GM12878 (cell line): ENCODE results near the gene SLC12A3. TPM values are rescaled to one million over a fixed set of nuclear protein-coding genes. Genes with fewer than 3 reads are reported as not detected.

Experiments used
- ATAC-seq: fragments of 200-7000 bp; cut with Tn5 transposase; 3 replicates; pipeline ENCODE4 v1.9.1; 2020; ENCODE audit warnings: mild to moderate bottlenecking, moderate library complexity
- BruUV-seq: library from RNA; stranded (reverse); fragments of 400-500 nt; replicated peaks from 2 replicates; lab custom pipeline; 2021; lab: Mats Ljungman, UMichigan
- CTCF ChIA-PET: fragments of 300-600 bp; sonication (Branson Sonifier 250); formaldehyde crosslinking; extraction: SDS; loops from one replicate; lab custom pipeline; 2021; ENCODE audit warnings: inconsistent platforms; lab: Yijun Ruan, JAX
- POLR2A ChIA-PET: fragments of 350-600 bp; formaldehyde crosslinking; extraction: SDS; loops from one replicate; lab custom pipeline; 2021; ENCODE audit warnings: inconsistent platforms; lab: Charles Lee
- RAD21 ChIA-PET: fragments of 300-600 bp; sonication (Branson Sonifier 250); formaldehyde crosslinking; loops from one replicate; lab custom pipeline; 2023; ENCODE audit warnings: antibody characterized with exemption; ENCODE audit not compliant: unreplicated experiment; lab: Charles Lee
- SMC1A ChIA-PET: fragments of 300-600 bp; sonication (Branson Sonifier 250); formaldehyde crosslinking; loops from one replicate; lab custom pipeline; 2023; ENCODE audit not compliant: unreplicated experiment, uncharacterized antibody; lab: Charles Lee
- DNase-seq: peaks from one replicate; pipeline ENCODE4 v3.0.0-alpha.2; 2011; ENCODE audit warnings: low read depth, low spot score
- FAIRE-seq: peaks from 3 replicates; lab custom pipeline; 2011; peaks lifted over from hg19 to GRCh38; lab: Jason Lieb, UNC
- H2AFZ ChIP-seq: 2 replicates; pipeline ENCODE4 v1.6.0; 2011; ENCODE audit warnings: low read depth, low read length, control low read depth; ENCODE audit not compliant: control insufficient read depth
- H3K27ac ChIP-seq: 2 replicates; pipeline ENCODE4 v1.5.1; 2011; ENCODE audit warnings: control low read depth; ENCODE audit not compliant: control insufficient read depth, insufficient read depth
- H3K27me3 ChIP-seq, 2 experiments: replicated peaks in 1 of 2; 2 replicates each; pipeline versions ENCODE4 v1.6.0 to v1.6.1; 2011; ENCODE audit warnings: low read length in 1 of 2; ENCODE audit not compliant: control insufficient read depth in 2 of 2, insufficient read depth in 2 of 2
- H3K36me3 ChIP-seq, 2 experiments: 2 replicates each; pipeline ENCODE4 v1.5.1; 2011; ENCODE audit warnings: low read length in 1 of 2; ENCODE audit not compliant: control insufficient read depth in 2 of 2, insufficient read depth in 2 of 2
- H3K4me1 ChIP-seq: 2 replicates; pipeline ENCODE4 v1.6.1; 2011; ENCODE audit warnings: mild to moderate bottlenecking, low read length, moderate library complexity, mixed read lengths; ENCODE audit not compliant: control insufficient read depth, insufficient read depth
- H3K4me2 ChIP-seq: 2 replicates; pipeline ENCODE4 v1.6.0; 2011; ENCODE audit warnings: control low read depth; ENCODE audit not compliant: control insufficient read depth, insufficient read depth
- H3K4me3 ChIP-seq: fragments of 200-600 bp; sonication (generic); 2 replicates; pipeline ENCODE4 v1.5.1; 2016
- H3K79me2 ChIP-seq: 2 replicates; pipeline ENCODE4 v1.6.0; 2011; ENCODE audit warnings: low read length; ENCODE audit not compliant: control insufficient read depth, insufficient read depth
- H3K9ac ChIP-seq: 2 replicates; pipeline ENCODE4 v1.8.0; 2011; ENCODE audit warnings: low read length, control low read depth, mixed read lengths; ENCODE audit not compliant: control insufficient read depth, insufficient read depth
- H3K9me3 ChIP-seq: replicated peaks from 3 replicates; pipeline ENCODE4 v1.5.1; 2011; ENCODE audit warnings: mild to moderate bottlenecking, low read length; ENCODE audit not compliant: control insufficient read depth, insufficient read depth
- H4K20me1 ChIP-seq: 2 replicates; pipeline ENCODE4 v1.6.0; 2011; ENCODE audit not compliant: control insufficient read depth, insufficient read depth
- BCLAF1 ChIP-seq: fragments of 450-650 bp; IDR thresholded peaks from 2 replicates; pipeline ENCODE4 v1.6.1; 2017; ENCODE audit warnings: antibody characterized with exemption, mild to moderate bottlenecking, moderate library complexity
- E2F8 ChIP-seq: fragments of 450-650 bp; IDR thresholded peaks from 2 replicates; pipeline ENCODE4 v1.6.1; 2018; ENCODE audit warnings: mild to moderate bottlenecking, low read depth, moderate library complexity; ENCODE audit not compliant: partially characterized antibody
- FOS ChIP-seq: IDR thresholded peaks from 3 replicates; pipeline ENCODE4 v1.6.1; 2011; ENCODE audit warnings: borderline replicate concordance; ENCODE audit not compliant: insufficient read length; ENCODE audit errors: extremely low read depth
- JUND ChIP-seq: IDR thresholded peaks from 2 replicates; pipeline ENCODE4 v1.6.1; 2012; ENCODE audit warnings: low read depth, mild to moderate bottlenecking, low read length, improper control_type of control experiment, moderate library complexity
- MAX ChIP-seq: IDR thresholded peaks from 2 replicates; pipeline ENCODE4 v1.6.1; 2012; ENCODE audit warnings: low read depth, low read length, improper control_type of control experiment
- MTA2 ChIP-seq: fragments of 450-650 bp; IDR thresholded peaks from 2 replicates; pipeline ENCODE4 v1.6.1; 2016; ENCODE audit warnings: low read depth, mild to moderate bottlenecking, moderate library complexity
- NKRF ChIP-seq: fragments of 450-650 bp; conservative IDR thresholded peaks from 2 replicates; pipeline ENCODE4 v1.6.1; 2017; ENCODE audit warnings: mild to moderate bottlenecking, moderate library complexity
- SIX5 ChIP-seq: IDR thresholded peaks from 2 replicates; pipeline ENCODE4 v1.6.1; 2011; ENCODE audit warnings: mild to moderate bottlenecking, low read depth, low read length, moderate library complexity; ENCODE audit not compliant: severe bottlenecking
- TCF12 ChIP-seq: IDR thresholded peaks from 2 replicates; pipeline ENCODE4 v1.6.1; 2011; ENCODE audit warnings: low read depth, mild to moderate bottlenecking, low read length
- ZBTB11 ChIP-seq: fragments of 450-650 bp; formaldehyde crosslinking; IDR thresholded peaks from 2 replicates; pipeline ENCODE4 v1.5.0; 2022; ENCODE audit warnings: mild to moderate bottlenecking, missing genetic modification characterization
- ZNF217 ChIP-seq: fragments of 450-650 bp; IDR thresholded peaks from 2 replicates; pipeline ENCODE4 v1.6.1; 2017; ENCODE audit warnings: antibody characterized with exemption, mild to moderate bottlenecking
- WGBS: methylation state at CpG from one replicate; pipeline ENCODE4 v1.1.6; 2016; ENCODE audit warnings: low lambda C conversion rate; ENCODE audit not compliant: insufficient replicate concordance, insufficient coverage; ENCODE audit errors: missing lambda C conversion rate; 5-methylcytosine and 5-hydroxymethylcytosine counted together
- in situ Hi-C: fragments of 300-500 bp; cut with MboI; formaldehyde crosslinking; loops from 9 replicates; pipeline ENCODE4 v1.14.3; 2018; ENCODE audit warnings: mixed read lengths
- intact Hi-C: fragments of 100-400 bp; cut with micrococcal nuclease; formaldehyde crosslinking; loops from one replicate; pipeline ENCODE4 v1.14.2; 2022; ENCODE audit not compliant: unreplicated experiment
- polyA plus RNA-seq, 11 experiments: library from polyadenylated mRNA; depleted of rRNA in 4 of 11; unstranded in 6 of 11; stranded (reverse) in 5 of 11; fragments of >200 nt; fragmentation: Nextera tagmentation in 4 of 11; fragmentation: Illumina TruSeq in 1 of 11; extraction: Ambion mirVana in 4 of 11; extraction: Trizol in 1 of 11; gene quantifications; 1 replicate in 1 of 11; 2 replicates in 10 of 11; pipeline versions ENCODE4 v1.2.1 to v1.2.3, GENCODE V29; 2011 to 2016; ENCODE audit warnings: inconsistent platforms in 2 of 11, missing spikeins in 2 of 11, low read depth in 1 of 11
- total RNA-seq, 4 experiments: library from RNA; depleted of rRNA in 3 of 4; stranded (reverse); fragments of >200 nt in 3 of 4; fragmentation: Illumina TruSeq in 1 of 4; extraction: Trizol in 1 of 4; gene quantifications; 2 replicates each; pipeline versions ENCODE4 v1.2.1 to v1.2.3, GENCODE V29; 2013 to 2021

SLC12A3 gene
- total and polyA plus RNA-seq, 10 of the 15 experiments (the other 5 are each of a cell fraction or from before 2014, with no cell fraction given), result 0.05 to 6.3 (median 3.1) TPM

- TF ChIP-seq E2F8 (no peak), BCLAF1 (no peak), MTA2 (peak; percentile 63)
Observed at GRCh38 chr16:56898847-56899246, 33.8 kb downstream of the SLC12A3 start (continued).

GRCh38 chr16:56903866-56904265 is 38.9 kb downstream of the SLC12A3 start:
- Histone ChIP-seq H3K4me3 (no peak overlapping the region), H3K27ac (no peak overlapping the region), H4K20me1 (no peaks in the 10 kb centered on the region), H3K9me3 (no peaks in the 10 kb centered on the region; the same call in 2 of the 3 replicates), H3K27me3 (peaks cover 0 to 6% of the 10 kb centered on the region in 2 experiments; a peak in 2 of 4 replicates), H3K4me1 (peaks cover 8% of the 10 kb centered on the region), H3K36me3 (no peaks in the 10 kb centered on the region), H3K4me2 (no peak overlapping the region), H3K79me2 (no peaks in the 10 kb centered on the region), H2AFZ (no peak overlapping the region), H3K9ac (no peak overlapping the region)
- SMC1A ChIA-PET, result interaction anchor here (0.5 to 1.3 kb wide), 5 partner anchors 12 to 460 kb away, joined by 3 to 4 read pairs (median 3); no protein-coding TSS in a partner anchor
- POLR2A ChIA-PET, result no interaction called here
- ATAC-seq, result no peak
- BruUV-seq, result no TSS peak
- CTCF ChIA-PET, result interaction anchor here (1.0 to 1.8 kb wide), 3 partner anchors 27 to 44 kb away, joined by 3 to 6 read pairs (median 4); no protein-coding TSS in a partner anchor
- 89% methylated on average over 2 of the region's 2 CpGs for WGBS
- in situ Hi-C loops (no loop called here), intact Hi-C loops (no loop called here)
- no peak for DNase-seq
- FAIRE-seq, result no peak
- RAD21 ChIA-PET, result no interaction called here
- TF ChIP-seq JUND, result no peak
- no peak for TF ChIP-seq ZBTB11 (CRISPR knock-in tag)
- TF ChIP-seq NKRF, result no peak
- no peak for TF ChIP-seq SIX5
- TF ChIP-seq ZNF217, result no peak
- TF ChIP-seq FOS, result no peak
- TF ChIP-seq MAX, result no peak
- TF ChIP-seq TCF12, result no peak
